Measurements from ENCODE around the gene LBHD1. TPM values are rescaled to one million over a fixed set of nuclear protein-coding genes. Genes with fewer than 3 reads are reported as not detected.

Gene LBHD1
- total and polyA plus RNA-seq, 2 donors from 2014 or later, result 5.3 to 7.9 TPM

- Histone ChIP-seq H3K27me3 (ENCODE audit: control insufficient read depth, insufficient read depth, low read length) (no peaks in the 10 kb centered on the region), H3K27ac (ENCODE audit: low read depth in 2 of 2, low read length in 2 of 2) (no peak overlapping the region), H3K36me3 (ENCODE audit: control insufficient read depth in 2 of 3, insufficient read depth in 3 of 3, low read length in 3 of 3) (peaks cover 0 to 5% (median 0%) of the 10 kb centered on the region in 3 donors), H3K9ac (ENCODE audit: low read length in 3 of 3) (no peak overlapping the region), H3K4me1 (ENCODE audit: control insufficient read depth in 2 of 3, insufficient read depth in 2 of 3, low read depth in 1 of 3, low read length in 3 of 3) (peaks cover 0 to 24% (median 7%) of the 10 kb centered on the region in 3 donors), H3K4me3 (ENCODE audit: low read length in 3 of 3) (no peak overlapping the region), H3K9me3 (ENCODE audit: control insufficient read depth in 2 of 3, insufficient read depth in 1 of 3, low read length in 3 of 3) (no peaks in the 10 kb centered on the region)
- intact Hi-C loops (cut with DNase I), result no loop called here
- DNase-seq, result no peak
- no peak for FAIRE-seq
- TF ChIP-seq CTCF (IDR thresholded peaks at IDR 0.05; ENCODE audit: borderline replicate concordance, extremely low read depth, insufficient read depth), result no peak
These were observed 56.5 kb downstream of the LBHD1 start for GRCh38 chr11:62615521-62615920.

GRCh38 chr11:62614275-62614674 is 57.8 kb downstream of the LBHD1 start:
- peaks cover 2 to 9% (median 3%) of the 10 kb centered on the region in 3 donors for H3K36me3 ChIP-seq (ENCODE audit: control insufficient read depth in 2 of 3, insufficient read depth in 3 of 3, low read length in 3 of 3)
- H3K27me3 ChIP-seq (ENCODE audit: control insufficient read depth, insufficient read depth, low read length), result no peaks in the 10 kb centered on the region
- no peaks in the 10 kb centered on the region for H3K9me3 ChIP-seq (ENCODE audit: control insufficient read depth in 2 of 3, insufficient read depth in 1 of 3, low read length in 3 of 3)
- no peak overlapping the region for H3K27ac ChIP-seq (ENCODE audit: low read depth in 2 of 2, low read length in 2 of 2)
- FAIRE-seq (no peak), DNase-seq (peak in 1 of 5 donors; percentile 77)
- no peak overlapping the region for H3K4me3 ChIP-seq (ENCODE audit: low read length in 3 of 3)
- H3K4me1 ChIP-seq (ENCODE audit: control insufficient read depth in 2 of 3, insufficient read depth in 2 of 3, low read depth in 1 of 3, low read length in 3 of 3), result peaks cover 0 to 26% (median 4%) of the 10 kb centered on the region in 3 donors
- H3K9ac ChIP-seq (ENCODE audit: low read length in 3 of 3), result no peak overlapping the region
- intact Hi-C loops (cut with DNase I), result no loop called here
- no peak for TF ChIP-seq CTCF (IDR thresholded peaks at IDR 0.05; ENCODE audit: borderline replicate concordance, extremely low read depth, insufficient read depth)

GRCh38 chr11:62613291-62613778 is 58.7 kb downstream of the LBHD1 start:
- intact Hi-C loops (cut with DNase I), result no loop called here
- no peak for FAIRE-seq
- DNase-seq, result peak in 1 of 5 donors; percentile 78
- peak overlapping the region in 1 of 3 donors; percentile 35 for H3K4me3 ChIP-seq (ENCODE audit: low read length in 3 of 3)
- H3K27me3 ChIP-seq (ENCODE audit: control insufficient read depth, insufficient read depth, low read length), result no peaks in the 10 kb centered on the region
- peaks cover 2 to 9% (median 5%) of the 10 kb centered on the region in 3 donors for H3K36me3 ChIP-seq (ENCODE audit: control insufficient read depth in 2 of 3, insufficient read depth in 3 of 3, low read length in 3 of 3)
- H3K9me3 ChIP-seq (ENCODE audit: control insufficient read depth in 2 of 3, insufficient read depth in 1 of 3, low read length in 3 of 3), result no peaks in the 10 kb centered on the region
- no peak for TF ChIP-seq CTCF (IDR thresholded peaks at IDR 0.05; ENCODE audit: borderline replicate concordance, extremely low read depth, insufficient read depth)
- H3K4me1 ChIP-seq (ENCODE audit: control insufficient read depth in 2 of 3, insufficient read depth in 2 of 3, low read depth in 1 of 3, low read length in 3 of 3), result peaks cover 0 to 26% (median 4%) of the 10 kb centered on the region in 3 donors
- H3K27ac ChIP-seq (ENCODE audit: low read depth in 2 of 2, low read length in 2 of 2), result peak overlapping the region; percentile 88 to 92
- peak overlapping the region in 1 of 3 donors; percentile 24 for H3K9ac ChIP-seq (ENCODE audit: low read length in 3 of 3)

Other genes with a start within 250 kb of the LBHD1 start
- gene AHNAK, start 125.5 kb downstream of the LBHD1 start, total RNA-seq, result 700 TPM
- gene AHNAK, start 125.5 kb downstream of the LBHD1 start, polyA plus RNA-seq (ENCODE audit: insufficient read depth, low read depth, low replicate concordance), result 36.6 TPM
- gene EEF1G, start 98.4 kb downstream of the LBHD1 start, total RNA-seq, result 1,136 TPM
- 1,809 TPM for gene EEF1G, start 98.4 kb downstream of the LBHD1 start, polyA plus RNA-seq (ENCODE audit: insufficient read depth, low read depth, low replicate concordance)
- 29.5 TPM for gene TUT1, start 80.7 kb downstream of the LBHD1 start, total RNA-seq
- 18.7 TPM for gene TUT1, start 80.7 kb downstream of the LBHD1 start, polyA plus RNA-seq (ENCODE audit: insufficient read depth, low read depth, low replicate concordance)
- gene MTA2, start 70.4 kb downstream of the LBHD1 start, total RNA-seq, result 71.8 TPM
- gene MTA2, start 70.4 kb downstream of the LBHD1 start, polyA plus RNA-seq (ENCODE audit: insufficient read depth, low read depth, low replicate concordance), result 34.4 TPM
- gene EML3, start 59.5 kb downstream of the LBHD1 start, total RNA-seq, result 83.3 TPM
- gene EML3, start 59.5 kb downstream of the LBHD1 start, polyA plus RNA-seq (ENCODE audit: insufficient read depth, low read depth, low replicate concordance), result 35.0 TPM
- 7.9 TPM for gene ROM1, start 59.0 kb downstream of the LBHD1 start, total RNA-seq
- 11.1 TPM for gene ROM1, start 59.0 kb downstream of the LBHD1 start, polyA plus RNA-seq (ENCODE audit: insufficient read depth, low read depth, low replicate concordance)
- gene B3GAT3, start 50.3 kb downstream of the LBHD1 start, total RNA-seq, result 50.6 TPM
- 66.2 TPM for gene B3GAT3, start 50.3 kb downstream of the LBHD1 start, polyA plus RNA-seq (ENCODE audit: insufficient read depth, low read depth, low replicate concordance)
- gene GANAB, start 25.7 kb downstream of the LBHD1 start, total RNA-seq, result 309 TPM
- gene GANAB, start 25.7 kb downstream of the LBHD1 start, polyA plus RNA-seq (ENCODE audit: insufficient read depth, low read depth, low replicate concordance), result 110 TPM
- 21.2 TPM for gene INTS5, start 19.0 kb downstream of the LBHD1 start, total RNA-seq
- gene INTS5, start 19.0 kb downstream of the LBHD1 start, polyA plus RNA-seq (ENCODE audit: insufficient read depth, low read depth, low replicate concordance), result 11.2 TPM
- gene C11orf98, start 7.1 kb downstream of the LBHD1 start, total RNA-seq, result 44.5 TPM
- 138 TPM for gene C11orf98, start 7.1 kb downstream of the LBHD1 start, polyA plus RNA-seq (ENCODE audit: insufficient read depth, low read depth, low replicate concordance)
- gene CSKMT, start 7.0 kb downstream of the LBHD1 start, total RNA-seq, result 12.1 TPM
- 8.2 TPM for gene CSKMT, start 7.0 kb downstream of the LBHD1 start, polyA plus RNA-seq (ENCODE audit: insufficient read depth, low read depth, low replicate concordance)
- 7.6 TPM for gene UQCC3, start 594 bp downstream of the LBHD1 start, total RNA-seq
- 24.8 TPM for gene UQCC3, start 594 bp downstream of the LBHD1 start, polyA plus RNA-seq (ENCODE audit: insufficient read depth, low read depth, low replicate concordance)
- 89.2 TPM for gene UBXN1, start 6.8 kb upstream of the LBHD1 start, total RNA-seq
- 139 TPM for gene UBXN1, start 6.8 kb upstream of the LBHD1 start, polyA plus RNA-seq (ENCODE audit: insufficient read depth, low read depth, low replicate concordance)
- gene LRRN4CL, start 17.3 kb upstream of the LBHD1 start, total RNA-seq, result 1.2 TPM
- 0.58 TPM for gene LRRN4CL, start 17.3 kb upstream of the LBHD1 start, polyA plus RNA-seq (ENCODE audit: insufficient read depth, low read depth, low replicate concordance)
- gene BSCL2, start 35.2 kb upstream of the LBHD1 start, total RNA-seq, result 93.2 TPM
- gene BSCL2, start 35.2 kb upstream of the LBHD1 start, polyA plus RNA-seq (ENCODE audit: insufficient read depth, low read depth, low replicate concordance), result 249 TPM
- not detected for gene GNG3, start 35.4 kb upstream of the LBHD1 start, total RNA-seq
- 1.1 TPM for gene GNG3, start 35.4 kb upstream of the LBHD1 start, polyA plus RNA-seq (ENCODE audit: insufficient read depth, low read depth, low replicate concordance)
- 49.0 TPM for gene HNRNPUL2, start 55.2 kb upstream of the LBHD1 start, total RNA-seq
- 37.1 TPM for gene HNRNPUL2, start 55.2 kb upstream of the LBHD1 start, polyA plus RNA-seq (ENCODE audit: insufficient read depth, low read depth, low replicate concordance)
- 24.8 TPM for gene TTC9C, start 56.2 kb upstream of the LBHD1 start, total RNA-seq
- gene TTC9C, start 56.2 kb upstream of the LBHD1 start, polyA plus RNA-seq (ENCODE audit: insufficient read depth, low read depth, low replicate concordance), result 39.2 TPM
- 15.0 TPM for gene ZBTB3, start 81.9 kb upstream of the LBHD1 start, total RNA-seq
- gene ZBTB3, start 81.9 kb upstream of the LBHD1 start, polyA plus RNA-seq (ENCODE audit: insufficient read depth, low read depth, low replicate concordance), result 4.8 TPM
- 66.0 TPM for gene POLR2G, start 89.3 kb upstream of the LBHD1 start, total RNA-seq
- gene POLR2G, start 89.3 kb upstream of the LBHD1 start, polyA plus RNA-seq (ENCODE audit: insufficient read depth, low read depth, low replicate concordance), result 143 TPM
- gene TAF6L, start 99.1 kb upstream of the LBHD1 start, total RNA-seq, result 27.1 TPM
- gene TAF6L, start 99.1 kb upstream of the LBHD1 start, polyA plus RNA-seq (ENCODE audit: insufficient read depth, low read depth, low replicate concordance), result 19.3 TPM
- 57.1 TPM for gene TMEM179B, start 115.1 kb upstream of the LBHD1 start, total RNA-seq
- gene TMEM179B, start 115.1 kb upstream of the LBHD1 start, polyA plus RNA-seq (ENCODE audit: insufficient read depth, low read depth, low replicate concordance), result 105 TPM
- 16.5 TPM for gene TMEM223, start 119.7 kb upstream of the LBHD1 start, total RNA-seq
- 34.9 TPM for gene TMEM223, start 119.7 kb upstream of the LBHD1 start, polyA plus RNA-seq (ENCODE audit: insufficient read depth, low read depth, low replicate concordance)
- 83.8 TPM for gene NXF1, start 133.2 kb upstream of the LBHD1 start, total RNA-seq
- 70.7 TPM for gene NXF1, start 133.2 kb upstream of the LBHD1 start, polyA plus RNA-seq (ENCODE audit: insufficient read depth, low read depth, low replicate concordance)
- 39.6 TPM for gene STX5, start 159.8 kb upstream of the LBHD1 start, total RNA-seq
- gene STX5, start 159.8 kb upstream of the LBHD1 start, polyA plus RNA-seq (ENCODE audit: insufficient read depth, low read depth, low replicate concordance), result 44.6 TPM
- not detected for gene TEX54, start 160.6 kb upstream of the LBHD1 start, total RNA-seq
- not detected for gene TEX54, start 160.6 kb upstream of the LBHD1 start, polyA plus RNA-seq (ENCODE audit: insufficient read depth, low read depth, low replicate concordance)
- 48.9 TPM for gene WDR74, start 167.3 kb upstream of the LBHD1 start, total RNA-seq
- 38.5 TPM for gene WDR74, start 167.3 kb upstream of the LBHD1 start, polyA plus RNA-seq (ENCODE audit: insufficient read depth, low read depth, low replicate concordance)
- gene SLC3A2, start 208.6 kb upstream of the LBHD1 start, total RNA-seq, result 203 TPM
- gene SLC3A2, start 208.6 kb upstream of the LBHD1 start, polyA plus RNA-seq (ENCODE audit: insufficient read depth, low read depth, low replicate concordance), result 299 TPM
- gene CHRM1, start 249.1 kb upstream of the LBHD1 start, total RNA-seq, result 0.44 TPM
- 0.22 TPM for gene CHRM1, start 249.1 kb upstream of the LBHD1 start, polyA plus RNA-seq (ENCODE audit: insufficient read depth, low read depth, low replicate concordance)